HepG2 (cell line): ENCODE data around the gene C5. TPM values are rescaled to one million over a fixed set of nuclear protein-coding genes. Genes with fewer than 3 reads are reported as not detected.
A peak's percentile ranks its signal among the peaks of the same experiment; 100 is the strongest.
"Not testable (repeated sequence)": the region's sequence is repeated elsewhere in the genome, so short reads cannot be mapped to it uniquely, and the experiment has no call there.

Experiments
- ATAC-seq: fragments of 200-7000 bp; cut with Tn5 transposase; 3 replicates; pipeline ENCODE4 v1.9.1; 2020; ENCODE audit warnings: mild to moderate bottlenecking, moderate library complexity
- BruUV-seq: library from RNA; stranded (reverse); fragments of 400-500 nt; replicated peaks from 2 replicates; lab custom pipeline; 2021; lab: Mats Ljungman, UMichigan
- CTCF ChIA-PET: fragments of 300-600 bp; formaldehyde crosslinking; extraction: SDS; loops from one replicate; lab custom pipeline; 2021; ENCODE audit warnings: low total read pairs, inconsistent platforms, low intra/inter-chr PET ratio; lab: Yijun Ruan, JAX
- POLR2A ChIA-PET: fragments of 350-600 bp; sonication (Branson Sonifier 250); formaldehyde crosslinking; loops from one replicate; lab custom pipeline; 2020; ENCODE audit warnings: antibody characterized with exemption, inconsistent platforms; lab: Yijun Ruan, JAX
- DNase-seq: peaks from one replicate; pipeline ENCODE4 v3.0.0-alpha.2; 2015; ENCODE audit warnings: low spot score
- FAIRE-seq: peaks from 3 replicates; lab custom pipeline; 2011; peaks lifted over from hg19 to GRCh38; lab: Jason Lieb, UNC
- H2AFZ ChIP-seq: one replicate; pipeline ENCODE4 v1.6.1; 2011; ENCODE audit warnings: low read length, inconsistent platforms
- H3K27ac ChIP-seq: fragments of 300-600 bp; 3 replicates; pipeline ENCODE4 v1.8.0; 2011; ENCODE audit warnings: mixed run types, mild to moderate bottlenecking, mixed read lengths, low read length, inconsistent platforms; ENCODE audit not compliant: insufficient read depth; ENCODE audit errors: extremely low read length
- H3K27me3 ChIP-seq, 2 experiments: fragments of 200-600 bp in 1 of 2; 2 replicates in 1 of 2; 3 replicates in 1 of 2; pipeline versions ENCODE4 v1.6.0 to v1.8.0; 2011; ENCODE audit warnings: low read length in 2 of 2, mild to moderate bottlenecking in 2 of 2, moderate library complexity in 2 of 2, inconsistent platforms in 1 of 2; ENCODE audit not compliant: insufficient read depth in 2 of 2, control insufficient read depth in 1 of 2
- H3K36me3 ChIP-seq, 2 experiments: fragments of 200-600 bp in 1 of 2; replicated peaks in 1 of 2; 2 replicates in 1 of 2; 3 replicates in 1 of 2; pipeline versions ENCODE4 v1.5.1 to v1.8.0; 2011; ENCODE audit warnings: low read length in 2 of 2, inconsistent platforms in 1 of 2; ENCODE audit not compliant: insufficient read depth in 2 of 2, control insufficient read depth in 1 of 2
- H3K4me1 ChIP-seq: 2 replicates; pipeline ENCODE4 v1.5.1; 2012; ENCODE audit warnings: low read length, inconsistent platforms; ENCODE audit not compliant: insufficient read depth
- H3K4me2 ChIP-seq: 2 replicates; pipeline ENCODE4 v1.6.0; 2011; ENCODE audit warnings: low read depth, low read length, inconsistent platforms
- H3K4me3 ChIP-seq, 3 experiments: fragments of 200-600 bp in 1 of 3; sonication (generic), shearing (Covaris generic) in 1 of 3; replicated peaks in 1 of 3; 2 replicates each; pipeline ENCODE4 v1.5.1; 2011 to 2016; ENCODE audit warnings: low read length in 3 of 3, inconsistent platforms in 2 of 3, low read depth in 2 of 3, mild to moderate bottlenecking in 2 of 3, control low read depth in 1 of 3, mixed read lengths in 1 of 3; ENCODE audit not compliant: insufficient read depth in 1 of 3
- H3K79me2 ChIP-seq: one replicate; pipeline ENCODE4 v1.6.1; 2011; ENCODE audit warnings: low read length, inconsistent platforms; ENCODE audit not compliant: insufficient read depth
- H3K9ac ChIP-seq: 2 replicates; pipeline ENCODE4 v1.6.0; 2011; ENCODE audit warnings: mild to moderate bottlenecking, low read depth, low read length, inconsistent platforms; ENCODE audit not compliant: insufficient read depth
- H3K9me3 ChIP-seq: 2 replicates; pipeline ENCODE4 v1.5.1; 2012; ENCODE audit warnings: mild to moderate bottlenecking, low read length
- H4K20me1 ChIP-seq: 2 replicates; pipeline ENCODE4 v1.6.0; 2011; ENCODE audit warnings: inconsistent platforms, mild to moderate bottlenecking, low read length, moderate library complexity; ENCODE audit not compliant: insufficient read depth
- FOXJ3 ChIP-seq: sonication (generic); formaldehyde crosslinking; IDR thresholded peaks from 2 replicates; pipeline ENCODE4 v1.4.0; 2020; ENCODE audit warnings: missing genetic modification reagents, mild to moderate bottlenecking, borderline replicate concordance
- NFATC3 ChIP-seq: sonication (generic); formaldehyde crosslinking; IDR thresholded peaks from 2 replicates; pipeline ENCODE4 v1.5.1; 2020; ENCODE audit warnings: mild to moderate bottlenecking, missing genetic modification reagents
- PBX2 ChIP-seq: IDR thresholded peaks from 2 replicates; pipeline ENCODE4 v1.6.1; 2016; ENCODE audit warnings: control low read depth
- PHF20 ChIP-seq: sonication (generic); formaldehyde crosslinking; IDR thresholded peaks from 2 replicates; pipeline ENCODE4 v1.5.0; 2020; ENCODE audit warnings: mild to moderate bottlenecking, missing genetic modification reagents
- RELA ChIP-seq: sonication (generic); formaldehyde crosslinking; IDR thresholded peaks from 2 replicates; pipeline ENCODE4 v1.4.0; 2020; ENCODE audit warnings: missing genetic modification reagents
- TFAP4 ChIP-seq: sonication (generic); IDR thresholded peaks from 2 replicates; pipeline ENCODE4 v1.6.1; 2016; ENCODE audit warnings: low read depth, borderline replicate concordance
- ZNF253 ChIP-seq: sonication (generic); formaldehyde crosslinking; IDR thresholded peaks from 2 replicates; pipeline ENCODE4 v1.8.0; 2022; ENCODE audit warnings: mild to moderate bottlenecking, missing genetic modification reagents, borderline replicate concordance
- ZNF746 ChIP-seq: sonication (generic); formaldehyde crosslinking; IDR thresholded peaks from 2 replicates; pipeline ENCODE4 v1.8.0; 2022; ENCODE audit warnings: mild to moderate bottlenecking, missing genetic modification reagents
- ZNF749 ChIP-seq: sonication (generic); formaldehyde crosslinking; IDR thresholded peaks from 2 replicates; pipeline ENCODE4 v1.8.0; 2022; ENCODE audit warnings: mild to moderate bottlenecking, missing genetic modification reagents, moderate library complexity, borderline replicate concordance
- WGBS: methylation state at CpG from one replicate; pipeline ENCODE4 v1.1.6; 2017; ENCODE audit warnings: low lambda C conversion rate; 5-methylcytosine and 5-hydroxymethylcytosine counted together
- in situ Hi-C: cut with HindIII; loops from 2 replicates; pipeline ENCODE4 v1.10.0; 2017; ENCODE audit warnings: low pct_unique_long_range_greater_than_20kb; ENCODE audit not compliant: extremely low pct_ligation_motif_present
- intact Hi-C: fragments of 100-400 bp; cut with micrococcal nuclease; formaldehyde crosslinking; loops from one replicate; pipeline ENCODE4 v1.10.0; 2022; ENCODE audit not compliant: unreplicated experiment
- polyA plus RNA-seq, 8 experiments: library from polyadenylated mRNA; depleted of rRNA in 3 of 8; stranded (reverse) in 7 of 8; unstranded in 1 of 8; fragments of >200 nt; fragmentation: Illumina TruSeq in 4 of 8; extraction: Trizol in 4 of 8; gene quantifications; 2 replicates each; pipeline versions ENCODE4 v1.2.1 to v1.2.3, GENCODE V29; 2011 to 2016; ENCODE audit warnings: low read depth in 4 of 8, missing spikeins in 1 of 8, mixed read lengths in 1 of 8; ENCODE audit not compliant: insufficient read depth in 1 of 8
- total RNA-seq, 5 experiments: library from RNA; depleted of rRNA; stranded (reverse); fragments of >200 nt; fragmentation: Illumina TruSeq; extraction: Trizol; gene quantifications; 2 replicates each; pipeline ENCODE4 v1.2.3, GENCODE V29; 2016; ENCODE audit warnings: low read depth in 1 of 5

Gene C5
- total and polyA plus RNA-seq, 2 of the 13 experiments (the other 11 are each of a cell fraction or from before 2014, with no cell fraction given), result 57.6 to 192 TPM

- H3K27ac ChIP-seq, CTCF ChIA-PET, DNase-seq, H3K27me3 ChIP-seq, H4K20me1 ChIP-seq, BruUV-seq, in situ Hi-C loops, POLR2A ChIA-PET, FAIRE-seq, H3K4me3 ChIP-seq, H3K79me2 ChIP-seq, H3K9me3 ChIP-seq, ATAC-seq, H3K9ac ChIP-seq, H3K4me2 ChIP-seq, intact Hi-C loops, H2AFZ ChIP-seq: not testable (repeated sequence)
- 74% methylated on average over 4 of the region's 4 CpGs for WGBS
- H3K36me3 ChIP-seq, result peaks cover 8 to 42% of the 10 kb centered on the region in 2 experiments
- peaks cover 33% of the 10 kb centered on the region for H3K4me1 ChIP-seq
Measured at GRCh38 chr9:121028285-121028684, 21.8 kb downstream of the C5 start.

- in situ Hi-C loops (no loop called here), intact Hi-C loops (no loop called here)
- FAIRE-seq (no peak), DNase-seq (peak; percentile 3), ATAC-seq (peak; percentile 27; the same call in 1 of the 3 replicates)
- peaks cover 33% of the 10 kb centered on the region for H3K4me1 ChIP-seq
- no TSS peak for BruUV-seq
- H3K79me2 ChIP-seq, result no peaks in the 10 kb centered on the region
- no peak overlapping the region for H2AFZ ChIP-seq
- ChIA-PET POLR2A (interaction anchor here (1.1 kb wide), 1 partner anchor 23 kb away, joined by 3 read pairs; the partner anchor contains the start of gene C5), CTCF (no interaction called here)
- no peak overlapping the region for H3K4me3 ChIP-seq
- H3K9ac ChIP-seq, result no peak overlapping the region
- peak overlapping the region; percentile 37 for H3K4me2 ChIP-seq
- peaks cover 7 to 41% of the 10 kb centered on the region in 2 experiments for H3K36me3 ChIP-seq
- no peaks in the 10 kb centered on the region for H4K20me1 ChIP-seq
- TF ChIP-seq FOXJ3 (CRISPR knock-in tag) (no peak), PHF20 (CRISPR knock-in tag) (no peak), RELA (CRISPR knock-in tag) (no peak), ZNF749 (CRISPR knock-in tag) (no peak), ZNF746 (no peak), ZNF253 (CRISPR knock-in tag) (no peak), PBX2 (CRISPR knock-in tag) (no peak), NFATC3 (CRISPR knock-in tag) (no peak), TFAP4 (peak; percentile 62)
- peak overlapping the region; percentile 30 for H3K27ac ChIP-seq
- no peaks in the 10 kb centered on the region for H3K27me3 ChIP-seq
- H3K9me3 ChIP-seq, result no peaks in the 10 kb centered on the region
Measured at GRCh38 chr9:121026768-121027167, 23.3 kb downstream of the C5 start.
